Esophagus squamous epithelium (tissue), 4 donors: Measurements from ENCODE around the gene ERC1.

Experiments
- CTCF ChIP-seq, 6 experiments: fragments of 450-650 bp in 4 of 6; fragments of 200-600 bp in 2 of 6; sonication (generic) in 2 of 6; IDR thresholded peaks; one replicate each; pipeline ENCODE4 v1.5.1; 2016 to 2019; ENCODE audit warnings: antibody characterized with exemption in 6 of 6, mild to moderate bottlenecking in 4 of 6, moderate library complexity in 4 of 6
- POLR2A ChIP-seq, 4 donors: fragments of 450-650 bp; IDR thresholded peaks; one replicate each; pipeline ENCODE4 v1.6.1; 2017; ENCODE audit warnings: antibody characterized with exemption in 4 of 4, mild to moderate bottlenecking in 4 of 4, moderate library complexity in 3 of 4

DNA sequence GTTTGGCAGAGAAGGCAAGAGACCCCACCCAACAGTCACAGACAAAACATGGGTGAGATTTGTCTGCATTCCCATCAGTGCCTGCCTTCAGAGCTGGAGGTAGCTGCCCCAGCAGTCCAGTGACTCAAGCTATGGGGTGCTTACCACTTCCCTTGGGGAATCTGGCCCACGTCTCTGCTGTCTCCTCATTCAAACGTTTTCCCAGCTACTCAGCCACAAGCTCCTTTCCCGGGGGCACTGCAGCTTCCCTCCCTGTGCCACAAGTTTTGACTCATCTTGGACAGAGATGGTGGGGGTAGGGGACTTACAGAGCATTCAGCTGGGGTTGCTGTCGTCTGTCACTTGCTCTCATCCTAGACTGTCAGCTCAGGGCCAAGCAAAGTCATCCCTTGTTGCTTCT, 536.8 kb downstream of the ERC1 start:
- TF ChIP-seq CTCF (IDR thresholded peaks at IDR 0.05) = no peak
- TF ChIP-seq POLR2A (IDR thresholded peaks at IDR 0.05) = no peak
